Measurements from ENCODE around the gene ALDH18A1.

DNA sequence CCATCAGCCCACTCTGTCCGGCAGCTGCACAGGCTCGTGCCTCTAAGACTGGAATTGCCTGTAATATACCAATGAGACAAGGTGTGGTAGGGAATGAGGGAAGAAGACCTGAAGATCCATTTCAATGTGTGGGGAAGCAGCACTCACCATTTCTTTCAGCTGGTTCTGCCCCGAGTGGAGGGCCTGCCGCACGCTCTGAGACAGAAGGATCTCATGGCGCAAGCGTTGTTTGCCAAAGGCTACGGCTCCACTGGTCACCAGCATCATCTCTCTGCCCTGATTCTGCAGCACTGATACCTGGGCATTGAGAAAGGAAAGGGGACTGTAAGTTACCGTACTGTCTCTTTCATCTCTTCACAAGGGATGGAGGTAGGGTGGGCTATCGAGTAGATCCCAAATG is 19.4 kb downstream of the ALDH18A1 start:
- TF ChIP-seq EGR1 (IDR thresholded peaks at IDR 0.05; ENCODE audit: borderline replicate concordance, low read depth, low read length) (no peak), SRF (IDR thresholded peaks at IDR 0.05; ENCODE audit: low read depth, low read length) (no peak), POLR2A (IDR thresholded peaks at IDR 0.05; ENCODE audit: control extremely low read depth in 1 of 2, low read depth in 2 of 2, low read length in 2 of 2) (no peak), GABPA (IDR thresholded peaks at IDR 0.05; ENCODE audit: borderline replicate concordance, insufficient read depth, low read length) (no peak), ASH2L (IDR thresholded peaks at IDR 0.05; ENCODE audit: low read length) (no peak), EP300 (IDR thresholded peaks at IDR 0.05; ENCODE audit: borderline replicate concordance in 1 of 2, low read depth in 2 of 2, low read length in 2 of 2) (no peak), TCF12 (IDR thresholded peaks at IDR 0.05; ENCODE audit: low read depth, low read length) (no peak), JUN (IDR thresholded peaks at IDR 0.05; ENCODE audit: low read depth, low read length) (no peak), RAD21 (IDR thresholded peaks at IDR 0.05 in 1 of 2, conservative IDR thresholded peaks at IDR 0.05 in 1 of 2; ENCODE audit: low read depth in 2 of 2, low read length in 2 of 2) (no peak)
- TF ChIP-seq, protein P1, sequence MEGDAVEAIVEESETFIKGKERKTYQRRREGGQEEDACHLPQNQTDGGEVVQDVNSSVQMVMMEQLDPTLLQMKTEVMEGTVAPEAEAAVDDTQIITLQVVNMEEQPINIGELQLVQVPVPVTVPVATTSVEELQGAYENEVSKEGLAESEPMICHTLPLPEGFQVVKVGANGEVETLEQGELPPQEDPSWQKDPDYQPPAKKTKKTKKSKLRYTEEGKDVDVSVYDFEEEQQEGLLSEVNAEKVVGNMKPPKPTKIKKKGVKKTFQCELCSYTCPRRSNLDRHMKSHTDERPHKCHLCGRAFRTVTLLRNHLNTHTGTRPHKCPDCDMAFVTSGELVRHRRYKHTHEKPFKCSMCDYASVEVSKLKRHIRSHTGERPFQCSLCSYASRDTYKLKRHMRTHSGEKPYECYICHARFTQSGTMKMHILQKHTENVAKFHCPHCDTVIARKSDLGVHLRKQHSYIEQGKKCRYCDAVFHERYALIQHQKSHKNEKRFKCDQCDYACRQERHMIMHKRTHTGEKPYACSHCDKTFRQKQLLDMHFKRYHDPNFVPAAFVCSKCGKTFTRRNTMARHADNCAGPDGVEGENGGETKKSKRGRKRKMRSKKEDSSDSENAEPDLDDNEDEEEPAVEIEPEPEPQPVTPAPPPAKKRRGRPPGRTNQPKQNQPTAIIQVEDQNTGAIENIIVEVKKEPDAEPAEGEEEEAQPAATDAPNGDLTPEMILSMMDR (IDR thresholded peaks at IDR 0.05; ENCODE audit: control extremely low read depth in 1 of 3, insufficient read depth in 1 of 3, low read depth in 1 of 3, low read length in 3 of 3), result no peak

All from H1 (cell line).